Effector CD4-positive, alpha-beta T cell (primary cell): ENCODE results near the gene ARHGAP10.

Experiments used
- DNase-seq: peaks from one replicate; pipeline ENCODE4 v3.0.0-alpha.2; 2020

Gene ARHGAP10

DNA sequence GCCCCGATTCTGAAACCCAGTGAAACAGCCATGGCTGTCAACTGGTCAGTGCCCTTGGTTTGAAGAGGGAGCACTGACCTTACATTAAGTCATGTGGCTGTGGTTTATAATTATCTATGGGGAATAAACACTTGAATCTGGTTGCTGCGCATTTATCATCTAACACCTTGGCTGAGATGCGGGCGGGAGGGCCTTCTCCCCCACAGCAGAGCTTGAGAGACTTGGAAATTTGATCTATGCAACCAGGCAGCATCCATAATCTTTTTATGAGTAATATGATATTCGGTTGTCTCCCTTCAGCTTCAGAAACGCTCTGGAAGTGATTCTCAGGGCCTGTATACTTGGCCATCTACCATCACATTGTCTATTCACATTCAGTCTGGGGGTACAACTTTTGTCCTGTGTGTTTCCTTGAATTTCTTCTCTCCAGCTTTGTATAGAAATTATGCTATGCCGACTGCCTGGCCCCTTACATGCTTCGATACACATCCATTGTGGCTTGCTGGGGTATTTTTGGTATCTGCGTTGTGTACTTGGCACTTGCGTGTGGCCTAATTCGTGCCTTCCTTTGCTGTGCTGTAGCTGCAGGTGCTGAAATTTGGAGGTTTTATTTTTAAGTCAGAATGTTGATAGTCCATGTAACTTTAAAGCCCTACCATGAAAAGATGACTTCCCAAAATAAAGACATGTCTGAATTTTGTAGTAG is 321.6 kb downstream of the ARHGAP10 start:
- DNase-seq, result no peak

DNA sequence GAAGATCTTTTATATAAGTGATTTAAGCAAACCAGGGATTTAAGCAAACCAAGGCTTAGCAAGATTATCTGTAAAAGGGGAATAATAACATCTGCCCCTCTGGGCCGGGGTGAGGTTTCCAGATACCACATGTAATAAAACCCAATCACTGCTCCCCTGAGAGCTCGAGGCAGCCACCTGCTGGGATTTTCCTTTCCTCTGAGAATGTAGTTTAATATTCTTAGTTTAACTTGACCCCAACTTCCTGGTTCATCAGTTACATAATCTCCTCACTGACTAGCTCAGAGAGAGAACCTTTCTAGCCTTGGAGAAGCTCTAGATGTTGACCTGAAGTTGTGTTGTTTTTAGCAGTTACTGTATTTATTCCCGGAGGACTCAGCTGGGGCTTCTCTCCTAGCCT is 322.4 kb downstream of the ARHGAP10 start:
- no peak for DNase-seq

DNA sequence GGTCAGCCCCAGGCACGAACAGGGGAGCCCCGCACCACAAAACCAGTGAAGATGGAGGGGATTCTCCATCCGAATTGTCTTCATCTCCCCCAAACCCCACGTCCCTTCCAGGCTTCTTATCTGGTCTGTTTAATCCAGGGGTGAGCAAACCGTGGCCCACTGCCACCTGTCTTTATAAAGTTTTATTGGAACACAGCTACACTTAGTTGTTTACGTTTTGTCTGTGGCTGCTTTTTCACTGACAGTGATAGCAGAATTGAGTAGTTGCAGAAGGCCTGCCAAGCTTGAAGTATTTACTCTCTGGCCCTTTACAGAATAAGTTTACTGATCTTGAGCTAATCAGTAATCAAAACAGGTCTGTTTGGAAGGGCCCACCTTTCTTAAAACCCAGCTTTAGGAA is 324.0 kb downstream of the ARHGAP10 start:
- no peak for DNase-seq

DNA sequence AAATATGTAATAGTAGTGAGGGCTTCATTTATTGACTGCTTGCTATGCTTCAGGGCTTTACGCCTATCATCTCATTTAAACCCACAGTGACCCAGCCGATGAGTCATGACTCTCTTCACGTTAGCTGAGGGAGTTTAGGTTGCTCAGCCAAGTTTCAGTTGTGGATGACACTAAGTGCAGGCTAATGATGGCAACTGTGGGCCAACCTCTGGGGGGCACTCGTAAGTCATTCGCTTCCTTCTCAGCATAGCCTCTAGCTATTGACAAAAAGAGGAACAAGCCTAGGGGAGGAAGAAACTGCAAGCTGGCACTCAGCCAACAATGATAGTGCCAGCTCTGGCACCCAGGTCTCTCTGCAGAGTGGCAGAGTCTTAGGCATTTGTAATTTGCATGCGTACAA is 325.0 kb downstream of the ARHGAP10 start:
- DNase-seq, result peak; percentile 19

DNA sequence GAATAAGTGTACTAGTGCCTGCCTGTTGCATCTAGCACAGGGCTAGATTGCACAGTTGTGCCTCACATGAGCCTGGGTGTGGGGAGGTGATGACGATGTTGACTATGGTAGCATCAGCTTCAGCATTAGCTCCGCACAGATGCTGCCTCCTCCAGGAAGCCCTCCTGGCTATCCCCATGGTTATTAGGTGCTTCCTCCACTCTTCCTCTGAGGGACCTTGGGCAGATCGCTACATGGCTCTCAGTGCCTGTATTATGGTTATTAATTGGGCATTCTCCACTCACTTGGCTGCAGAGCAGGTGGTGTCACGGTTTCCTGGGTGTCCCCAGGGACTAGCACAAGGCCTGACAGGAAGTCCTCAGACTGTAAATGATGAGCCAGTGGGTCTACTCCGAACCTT is 325.6 kb downstream of the ARHGAP10 start:
- no peak for DNase-seq

DNA sequence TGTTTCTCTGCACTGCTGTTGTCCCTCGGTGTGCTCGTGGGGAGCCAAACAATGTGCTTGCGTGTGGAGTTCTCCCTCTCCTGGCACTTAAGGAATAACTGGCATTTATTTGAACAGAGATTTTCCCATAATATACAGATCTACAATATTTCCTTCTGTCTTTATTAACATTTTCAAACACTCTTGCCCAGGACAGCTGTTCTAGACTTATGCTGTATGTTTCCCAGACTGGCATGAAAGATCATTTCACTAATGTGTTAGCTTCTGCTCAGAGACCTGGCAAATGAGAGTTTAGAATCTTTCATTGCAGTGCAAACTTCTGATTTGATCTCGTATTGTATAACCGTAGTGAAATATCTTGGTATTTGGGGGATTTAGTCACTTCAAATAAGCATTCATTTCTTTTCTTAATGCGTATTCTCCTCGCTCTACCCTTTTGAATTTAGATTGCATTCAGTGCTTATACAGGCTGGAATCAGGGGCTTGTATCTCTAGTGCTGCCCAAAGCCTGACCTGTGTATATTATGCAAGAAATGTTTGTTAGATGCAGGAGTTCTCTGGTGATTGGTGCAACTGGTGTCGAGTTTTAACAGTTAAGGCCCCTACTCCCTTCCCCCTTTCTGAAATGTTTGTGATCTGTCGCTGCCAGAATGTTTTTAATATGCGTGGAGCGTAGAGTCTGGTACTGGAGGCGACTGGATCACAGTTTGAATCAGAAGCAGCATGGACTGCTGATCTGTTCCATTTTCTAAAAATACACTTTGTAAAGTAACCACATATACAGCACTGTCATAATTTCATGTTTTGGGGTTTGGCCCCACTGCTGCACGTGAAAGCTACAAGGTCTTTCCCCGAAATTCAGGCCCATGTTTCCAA is 326.3 kb downstream of the ARHGAP10 start:
- DNase-seq, result no peak

DNA sequence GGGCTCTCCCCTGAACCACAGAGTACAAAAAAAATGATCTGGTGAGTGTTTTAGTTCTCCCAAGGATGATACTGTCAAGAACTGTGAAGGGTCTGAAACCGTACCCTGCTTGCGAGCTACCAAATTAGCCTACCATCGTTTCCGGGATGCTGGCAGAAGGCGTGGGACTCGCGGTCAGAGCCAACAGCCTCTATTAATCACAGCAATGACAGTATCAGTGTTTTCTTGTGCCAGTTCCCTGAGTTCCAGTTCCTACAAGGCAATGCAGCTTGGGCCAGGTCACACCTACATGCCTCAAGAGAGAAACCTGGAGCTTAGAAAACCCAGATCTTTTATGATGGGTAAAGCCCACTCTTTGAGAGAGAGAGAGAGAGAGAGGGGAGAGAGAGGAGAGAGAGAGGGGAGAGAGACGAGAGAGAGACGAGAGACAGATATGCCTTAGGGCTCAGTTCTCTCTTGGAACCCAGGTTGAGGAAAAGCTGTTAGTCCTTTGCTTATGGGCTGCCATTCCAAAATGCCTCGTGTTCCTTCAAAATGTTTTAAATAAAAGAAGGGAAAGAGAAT is 327.8 kb downstream of the ARHGAP10 start:
- no peak for DNase-seq

DNA sequence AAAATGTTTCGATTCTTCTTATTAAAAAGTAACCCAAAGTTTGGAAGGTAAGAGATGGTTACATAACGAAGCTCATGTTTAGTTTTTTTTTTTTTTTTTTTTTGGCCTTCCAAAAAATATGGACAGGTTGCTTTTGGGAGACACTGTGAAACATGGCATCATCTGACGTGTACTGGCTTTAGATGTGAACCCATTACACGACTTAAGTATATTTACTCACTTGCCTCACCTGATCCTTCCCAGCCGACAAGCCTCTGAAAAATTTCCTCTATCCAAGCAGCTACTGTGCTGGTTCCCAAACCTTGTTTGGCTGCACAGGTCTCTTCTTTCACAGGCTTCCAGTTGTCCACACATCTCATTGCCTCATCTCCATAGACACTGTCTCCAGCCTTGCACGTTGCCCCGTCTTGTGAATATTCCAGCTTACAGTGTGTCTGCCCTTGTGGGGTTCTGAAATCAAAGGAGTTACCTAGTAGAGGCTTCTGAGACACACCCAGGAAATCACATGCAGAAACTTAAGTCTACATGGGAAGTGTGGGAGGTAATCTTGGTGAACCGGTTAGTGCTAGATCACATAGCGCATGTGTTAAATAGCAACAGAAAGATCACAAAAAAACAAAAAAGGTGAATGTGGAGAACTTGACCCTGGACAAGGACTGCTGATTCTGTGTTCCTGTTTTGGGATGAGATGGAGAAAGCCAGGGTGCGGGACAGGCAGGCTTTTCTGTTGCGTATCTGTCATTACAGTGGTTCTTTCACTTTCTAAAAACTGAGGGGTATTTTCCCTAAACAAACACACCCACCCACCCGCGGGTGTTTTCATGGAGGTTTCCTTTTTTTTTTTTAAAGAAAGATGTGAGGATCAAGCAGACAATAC is 328.6 kb downstream of the ARHGAP10 start:
- no peak for DNase-seq

DNA sequence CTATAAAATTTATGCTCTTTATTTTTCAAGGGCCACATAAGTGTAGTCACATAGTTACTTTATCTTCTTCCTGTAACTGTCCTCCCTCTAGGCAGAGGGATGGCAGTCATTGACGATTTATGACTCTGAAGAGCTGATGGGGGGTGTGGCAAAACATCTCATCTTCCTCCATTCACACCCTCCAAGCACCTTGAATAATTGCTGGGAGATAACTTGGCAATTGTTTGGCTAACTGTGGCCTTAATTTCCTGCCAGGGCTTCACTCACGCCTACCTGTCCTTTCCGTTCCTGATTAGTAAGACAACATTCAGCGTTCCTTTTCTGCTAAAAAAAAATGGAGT is 329.2 kb downstream of the ARHGAP10 start:
- DNase-seq, result no peak

DNA sequence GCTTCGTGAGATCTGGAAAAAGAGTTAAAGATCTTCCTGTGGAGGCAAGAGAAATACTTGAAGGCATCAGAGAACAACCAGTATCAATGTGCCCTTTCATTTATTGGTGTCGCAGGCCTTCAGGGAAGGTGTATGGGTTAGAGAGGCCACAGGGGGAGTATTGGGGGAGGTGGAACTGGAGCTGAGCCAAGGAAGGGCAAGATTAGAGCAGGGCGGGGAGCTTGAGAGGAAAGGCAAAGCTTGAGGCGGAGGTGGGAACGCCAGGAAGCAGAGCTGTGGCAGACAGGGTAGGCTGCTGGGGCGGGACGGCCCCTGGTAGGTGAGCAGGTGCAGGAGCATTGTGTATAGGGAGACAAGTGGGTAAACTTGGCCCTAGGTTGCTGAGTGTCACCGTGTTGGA is 329.9 kb downstream of the ARHGAP10 start:
- no peak for DNase-seq

DNA sequence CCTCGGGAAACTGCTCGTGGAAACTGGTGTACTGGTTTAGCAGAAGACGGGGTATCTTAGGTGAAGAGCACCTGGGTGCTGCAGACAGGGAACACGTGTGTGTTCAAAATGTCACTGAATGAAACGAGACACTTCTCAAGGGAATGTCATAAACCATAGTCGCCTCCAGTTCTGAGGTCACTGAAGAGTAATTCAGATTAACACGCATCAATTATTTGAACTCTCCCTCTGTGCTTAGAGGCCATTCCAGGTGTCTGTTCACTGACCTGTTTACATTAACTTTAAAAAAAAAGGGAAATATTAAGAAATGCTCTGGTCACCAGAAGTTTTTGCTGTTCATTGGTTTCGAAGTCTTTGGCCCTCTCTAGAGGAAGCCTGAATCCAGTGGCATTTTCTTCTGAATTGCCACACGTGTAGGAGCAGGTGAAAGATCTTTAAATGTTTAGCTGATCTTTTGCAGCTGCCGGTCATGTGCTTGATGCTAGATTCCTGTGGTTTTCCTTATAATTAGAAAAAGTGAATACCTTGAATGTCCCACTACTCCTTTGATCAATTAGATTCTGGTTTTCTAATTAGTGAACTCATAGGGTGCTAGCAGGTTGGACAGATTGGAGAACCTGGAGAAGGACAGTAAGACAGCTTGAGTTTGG is 330.5 kb downstream of the ARHGAP10 start:
- DNase-seq, result no peak

DNA sequence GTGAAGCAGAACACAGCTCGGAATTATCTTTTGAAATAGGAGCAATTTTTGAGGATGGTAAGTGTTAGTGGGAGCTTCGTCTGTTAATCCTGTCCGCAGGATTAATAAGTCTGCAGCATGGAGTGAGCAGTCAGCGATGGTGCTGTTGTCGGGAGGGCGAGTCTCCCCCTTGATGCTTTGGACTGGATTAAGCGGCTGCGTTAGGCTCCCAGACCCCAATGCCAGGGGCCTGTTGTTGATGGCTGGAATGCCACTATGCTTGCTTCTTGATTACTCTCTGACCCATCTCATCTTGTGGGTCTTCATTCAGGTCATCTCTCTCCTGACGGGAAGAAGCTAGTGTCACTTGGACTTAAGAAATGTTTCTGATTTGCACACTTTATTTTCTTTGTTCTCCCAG is 332.6 kb downstream of the ARHGAP10 start:
- DNase-seq, result no peak

DNA sequence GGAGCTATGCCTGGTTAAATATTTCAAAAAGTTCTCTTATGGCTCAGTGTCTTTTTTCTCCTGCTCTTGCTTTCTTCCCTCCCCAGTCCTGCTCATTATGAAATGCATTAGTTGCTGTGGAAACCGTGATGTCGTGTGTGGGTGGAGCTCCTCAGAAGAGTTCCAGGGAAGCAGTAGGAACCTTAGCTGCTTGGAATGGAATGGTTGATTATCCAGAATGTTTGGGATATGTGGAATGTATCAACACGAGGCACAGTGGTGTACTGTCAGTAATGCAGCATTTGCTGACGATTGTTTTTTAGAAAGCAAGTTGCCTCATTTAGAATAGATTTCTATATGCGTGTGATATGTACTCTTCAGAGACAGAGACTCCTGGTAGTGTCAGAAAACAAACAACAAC is 333.2 kb downstream of the ARHGAP10 start:
- DNase-seq, result no peak

DNA sequence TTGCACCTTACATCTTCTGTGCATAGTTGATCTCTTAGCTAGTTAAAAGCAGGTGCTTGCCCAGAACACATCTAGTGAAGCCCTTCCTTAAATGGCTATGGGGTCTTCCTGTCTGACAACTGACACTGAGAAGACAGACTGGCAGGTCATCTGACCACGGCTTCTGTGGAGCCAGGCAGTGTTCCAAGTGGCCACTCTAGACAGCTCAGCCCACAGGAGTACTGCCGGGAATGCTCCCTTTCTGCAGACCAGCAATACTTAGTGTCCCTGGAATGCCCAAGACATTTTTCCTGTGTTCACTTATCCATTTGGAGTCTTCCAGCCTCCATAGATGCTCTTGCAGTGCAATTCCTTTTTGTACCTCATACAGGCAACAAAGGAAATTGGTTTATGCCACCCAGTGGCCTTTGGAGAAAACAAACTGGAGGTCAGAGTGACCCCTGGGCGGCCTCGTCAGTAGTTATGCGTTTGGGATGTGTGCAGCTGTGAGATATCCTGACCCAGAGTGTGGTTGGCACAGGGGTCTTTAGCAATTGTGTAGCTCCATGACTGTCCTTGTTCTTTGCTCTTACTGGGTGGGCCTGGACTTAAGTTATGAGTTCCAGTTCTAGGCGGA is 335.5 kb downstream of the ARHGAP10 start:
- no peak for DNase-seq

DNA sequence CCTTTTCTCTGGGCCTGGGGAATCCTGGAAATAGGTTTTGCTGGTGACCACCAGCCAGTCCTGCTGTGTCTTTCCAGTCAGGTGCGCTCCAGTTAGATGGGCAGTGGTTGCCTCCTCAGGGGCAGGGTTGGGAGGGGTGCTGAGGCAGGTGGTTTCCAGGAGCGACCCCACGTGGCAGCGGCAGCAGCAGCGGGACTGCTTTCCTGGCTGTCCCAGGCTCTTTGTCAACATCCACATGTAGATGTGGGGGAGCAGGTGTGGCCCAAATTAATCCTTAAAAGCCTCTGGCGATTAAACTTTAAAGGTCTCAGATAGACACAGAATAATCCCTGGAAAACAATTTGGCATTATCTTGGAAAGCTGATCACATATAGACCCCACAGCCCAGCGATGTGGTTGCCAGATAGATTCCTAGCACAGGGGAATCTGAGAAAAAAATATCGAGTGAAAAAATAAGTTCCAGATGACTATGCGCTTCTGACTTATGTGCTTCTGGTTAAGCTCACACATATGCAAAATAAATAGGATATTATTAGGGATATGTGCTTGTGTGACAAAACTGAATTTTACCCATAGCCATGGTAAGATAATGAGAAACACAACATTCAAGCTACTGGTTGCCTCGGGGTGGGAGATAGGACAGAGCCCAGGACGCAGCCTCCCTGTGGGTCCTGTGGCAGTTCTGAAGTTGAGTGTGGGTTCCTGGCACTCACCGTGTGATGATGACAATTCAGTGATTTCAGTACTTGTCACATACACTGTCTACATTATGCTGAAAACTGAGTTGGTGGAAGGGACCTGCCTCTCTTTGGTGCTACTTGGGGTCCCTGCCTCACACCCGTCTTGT is 336.4 kb downstream of the ARHGAP10 start:
- DNase-seq, result no peak

DNA sequence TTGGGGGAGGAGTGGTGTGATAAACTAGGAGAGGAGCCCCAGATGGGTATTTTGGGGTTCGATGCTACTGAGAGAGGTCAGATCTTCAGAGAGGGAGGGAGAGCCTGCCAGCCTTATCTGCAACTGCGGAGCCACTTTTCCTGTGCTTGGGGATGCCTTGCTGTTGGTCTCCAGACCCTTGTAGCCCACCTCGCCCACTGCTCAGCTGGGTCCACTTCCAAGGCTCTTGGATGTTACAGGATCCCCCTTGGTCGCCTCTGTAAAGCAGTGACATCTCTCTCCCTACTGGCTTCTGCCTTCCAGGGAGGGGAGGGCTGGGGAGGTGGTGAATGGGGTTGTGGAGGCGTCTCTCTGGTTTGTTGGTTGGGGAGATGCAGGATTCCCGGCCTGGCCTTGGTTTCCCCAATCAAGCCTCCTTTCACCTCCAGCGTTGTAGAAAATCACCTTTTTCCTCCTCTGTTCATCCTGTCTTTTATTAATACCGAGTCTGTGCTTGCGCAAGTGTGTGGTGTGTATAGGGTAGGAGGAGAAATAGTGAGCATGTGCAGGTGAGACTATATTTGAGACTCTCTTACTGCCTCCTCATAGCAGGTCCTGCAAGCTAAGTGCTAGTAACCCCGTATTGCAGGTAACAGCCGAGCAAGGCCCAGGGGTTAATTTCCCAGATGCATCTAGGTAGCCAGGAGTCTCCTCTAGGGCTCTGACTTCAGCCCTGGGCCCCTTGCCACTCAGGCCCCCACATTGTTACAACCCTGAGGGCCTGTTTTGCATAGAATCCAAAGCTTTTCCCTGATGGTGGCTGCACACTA is 337.4 kb downstream of the ARHGAP10 start:
- DNase-seq, result no peak

DNA sequence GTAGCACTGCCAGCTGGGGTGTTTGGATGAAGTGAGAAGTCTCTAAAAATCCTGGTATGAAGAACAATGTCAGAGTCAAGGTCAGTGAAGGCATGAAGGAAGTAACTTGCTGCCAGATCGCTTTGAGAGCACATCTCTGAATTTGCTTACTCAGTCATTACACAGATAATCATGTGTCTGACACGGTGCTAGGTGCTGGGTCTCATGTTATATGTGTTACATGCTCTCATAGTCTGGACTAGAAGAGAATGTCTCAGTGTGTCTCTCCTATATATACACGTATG is 337.9 kb downstream of the ARHGAP10 start:
- DNase-seq, result no peak

DNA sequence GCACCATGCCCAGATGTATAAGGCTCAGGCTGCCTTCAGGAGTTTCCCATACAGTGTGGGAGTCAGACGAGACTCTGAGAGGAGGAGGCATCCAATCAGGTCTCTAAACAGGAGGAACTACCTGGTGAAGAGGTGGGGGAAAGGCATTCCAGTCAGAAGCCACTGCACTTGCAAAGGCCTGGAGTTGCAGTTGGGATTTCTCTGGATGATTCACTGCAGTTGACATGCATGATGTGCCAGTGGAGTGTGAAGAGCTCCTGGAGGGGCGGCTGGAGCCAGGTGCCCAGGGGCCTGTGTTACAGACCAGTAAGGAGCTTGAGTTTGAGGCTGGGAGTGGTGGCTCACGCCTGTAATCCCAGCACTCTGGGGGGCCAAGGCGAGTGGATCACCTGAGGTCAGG is 339.1 kb downstream of the ARHGAP10 start:
- DNase-seq, result no peak

DNA sequence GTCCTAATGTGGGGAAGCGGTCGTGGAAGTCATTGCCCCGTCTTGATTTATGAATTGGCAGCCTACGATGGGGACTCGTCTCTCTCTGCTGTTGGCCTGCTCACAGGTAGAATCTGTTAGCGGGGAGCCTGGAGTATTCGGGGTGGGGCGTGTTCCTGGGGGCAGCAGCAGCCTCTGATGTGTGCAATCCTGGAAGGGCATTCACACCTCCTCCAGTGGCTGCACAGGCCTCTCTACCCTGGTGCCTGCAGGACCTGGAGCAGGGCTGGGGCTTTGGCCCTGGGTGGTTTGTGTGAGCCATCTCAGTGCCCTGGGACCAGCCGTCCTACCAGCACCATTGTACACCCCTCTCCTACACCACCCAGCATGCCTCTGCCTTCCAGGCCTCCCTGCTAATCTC is 340.9 kb downstream of the ARHGAP10 start:
- no peak for DNase-seq

DNA sequence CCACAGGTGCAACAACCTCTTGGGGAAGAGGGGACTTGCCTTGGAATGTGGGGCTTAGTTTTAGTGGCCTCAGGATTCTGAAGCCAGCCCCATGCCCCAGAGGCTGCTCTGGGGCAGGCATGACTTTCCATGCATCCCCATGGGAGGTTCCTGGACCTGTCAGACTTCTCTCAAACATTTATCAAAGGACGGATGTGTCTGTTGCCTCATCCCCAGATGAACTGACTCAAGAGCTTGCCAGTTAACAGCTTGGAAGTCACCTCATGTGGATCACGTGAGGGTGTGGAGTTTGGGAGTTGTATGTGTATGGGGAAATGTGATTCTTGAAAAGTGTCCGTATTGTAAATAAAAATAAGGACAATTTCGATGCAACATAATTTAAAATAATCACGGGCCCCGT is 341.5 kb downstream of the ARHGAP10 start:
- DNase-seq, result no peak

DNA sequence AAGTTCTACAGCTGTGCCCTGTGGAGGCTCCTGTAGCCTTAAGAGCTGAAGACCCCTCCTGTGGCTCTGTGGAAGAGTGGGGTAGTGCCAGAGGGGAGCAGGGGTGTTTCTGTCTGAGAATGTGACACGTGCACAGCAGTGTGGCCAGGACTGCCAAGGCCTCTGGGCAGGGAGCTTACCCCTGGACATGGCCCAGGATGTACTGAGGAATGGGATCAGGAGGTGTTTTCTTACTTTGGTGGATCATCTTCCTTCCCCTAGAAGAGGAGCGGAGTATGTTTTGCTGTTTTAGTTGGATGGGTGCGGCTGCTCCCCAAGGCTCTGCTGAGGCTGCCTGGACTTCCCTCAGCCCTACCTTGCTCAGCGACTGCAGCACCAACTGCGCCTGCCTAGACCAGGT is 342.6 kb downstream of the ARHGAP10 start:
- no peak for DNase-seq
